A673 (cell line): ENCODE measurements around the gene RPL34. TPM values are rescaled to one million over a fixed set of nuclear protein-coding genes. Genes with fewer than 3 reads are reported as not detected.

Experiments used
- BruUV-seq: library from RNA; stranded (reverse); fragments of 400-500 nt; replicated peaks from 2 replicates; lab custom pipeline; 2021; lab: Mats Ljungman, UMichigan
- CTCF ChIA-PET: fragments of 300-600 bp; sonication (Branson Sonifier 250); formaldehyde crosslinking; loops from one replicate; lab custom pipeline; 2022; ENCODE audit warnings: antibody characterized with exemption; lab: Charles Lee
- POLR2A ChIA-PET: fragments of 300-600 bp; sonication (Branson Sonifier 250); formaldehyde crosslinking; loops from one replicate; lab custom pipeline; 2022; ENCODE audit warnings: antibody characterized with exemption; ENCODE audit not compliant: low non-redundant PET; lab: Charles Lee
- DNase-seq: peaks from one replicate; pipeline ENCODE4 v3.0.0-alpha.2; 2015; ENCODE audit warnings: low spot score
- H3K27ac ChIP-seq: fragments of 200-600 bp; sonication (generic); 2 replicates; pipeline ENCODE4 v1.5.1; 2016; ENCODE audit warnings: mixed run types, low read depth, mild to moderate bottlenecking, mixed read lengths, antibody characterized with exemption, low read length; ENCODE audit not compliant: poor library complexity, severe bottlenecking
- H3K27me3 ChIP-seq: fragments of 200-600 bp; sonication (generic); replicated peaks from 2 replicates; pipeline ENCODE4 v1.6.1; 2017; ENCODE audit warnings: mixed run types, low read depth, mild to moderate bottlenecking, mixed read lengths, antibody characterized with exemption, low read length; ENCODE audit not compliant: insufficient read depth, poor library complexity
- H3K36me3 ChIP-seq: fragments of 200-600 bp; sonication (generic); 2 replicates; pipeline ENCODE4 v1.6.1; 2016; ENCODE audit warnings: mixed run types, mild to moderate bottlenecking, mixed read lengths, antibody characterized with exemption, low read length; ENCODE audit not compliant: insufficient read depth, poor library complexity, severe bottlenecking
- H3K4me1 ChIP-seq: fragments of 200-600 bp; sonication (generic); 2 replicates; pipeline ENCODE4 v1.6.1; 2017; ENCODE audit warnings: mixed run types, mild to moderate bottlenecking, mixed read lengths, antibody characterized with exemption, low read length; ENCODE audit not compliant: insufficient read depth, poor library complexity, severe bottlenecking
- H3K4me3 ChIP-seq: fragments of 200-600 bp; sonication (generic); 2 replicates; pipeline ENCODE4 v1.5.1; 2016; ENCODE audit warnings: low read depth, mixed run types, mild to moderate bottlenecking, mixed read lengths, low read length; ENCODE audit not compliant: poor library complexity, severe bottlenecking
- H3K9me3 ChIP-seq: fragments of 200-600 bp; sonication (generic); 2 replicates; pipeline ENCODE4 v1.6.1; 2016; ENCODE audit warnings: mixed run types, low read depth, mild to moderate bottlenecking, mixed read lengths, antibody characterized with exemption, low read length; ENCODE audit not compliant: poor library complexity, severe bottlenecking
- EZH2 ChIP-seq: fragments of 200-600 bp; sonication (generic); IDR thresholded peaks from 2 replicates; pipeline ENCODE4 v1.6.1; 2017; ENCODE audit warnings: borderline replicate concordance, low read depth, mild to moderate bottlenecking, mixed read lengths, antibody characterized with exemption, low read length; ENCODE audit not compliant: poor library complexity, severe bottlenecking
- intact Hi-C: fragments of 100-400 bp; cut with micrococcal nuclease; formaldehyde crosslinking; loops from one replicate; pipeline ENCODE4 v1.10.0; 2022; ENCODE audit not compliant: unreplicated experiment
- total RNA-seq: library from RNA; stranded (reverse); gene quantifications from 2 replicates; pipeline ENCODE4 v1.2.3, GENCODE V29; 2021
- TF ChIP-seq, protein P1 (sequence below): fragments of 300-800, 200-600 bp; sonication (generic); conservative IDR thresholded peaks from 2 replicates; pipeline ENCODE4 v1.5.1; 2017; ENCODE audit warnings: low read depth, mild to moderate bottlenecking, antibody characterized with exemption, low read length, moderate library complexity, mixed read lengths

The RPL34 gene
- total RNA-seq, 1 experiment from 2014 or later, result 932 TPM

DNA sequence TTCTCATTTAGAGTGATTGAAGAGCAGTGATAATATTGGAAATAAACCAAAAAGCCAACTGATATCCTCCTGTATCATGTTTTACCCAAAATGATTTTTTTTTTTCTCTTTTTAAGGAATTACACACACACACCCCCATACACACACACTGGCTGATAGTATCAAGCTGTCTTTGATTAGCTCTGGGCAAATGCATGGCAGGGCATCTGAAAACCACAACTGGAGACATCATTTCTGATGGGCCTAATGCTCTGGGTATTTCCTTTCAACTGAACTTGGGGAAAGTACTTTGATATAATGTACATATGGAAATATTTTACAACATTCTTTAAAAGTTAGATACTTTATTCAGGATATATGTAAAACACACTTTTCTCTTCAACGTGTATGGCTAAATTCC lies 15.9 kb downstream of the RPL34 start:
- no TSS peak for BruUV-seq
- intact Hi-C loops, result no loop called here
- Histone ChIP-seq H3K27ac (no peak overlapping the region), H3K4me3 (no peak overlapping the region), H3K4me1 (no peaks in the 10 kb centered on the region), H3K9me3 (no peaks in the 10 kb centered on the region), H3K27me3 (no peaks in the 10 kb centered on the region), H3K36me3 (peaks cover 28% of the 10 kb centered on the region)
- no peak for TF ChIP-seq EZH2
- TF ChIP-seq, protein P1, sequence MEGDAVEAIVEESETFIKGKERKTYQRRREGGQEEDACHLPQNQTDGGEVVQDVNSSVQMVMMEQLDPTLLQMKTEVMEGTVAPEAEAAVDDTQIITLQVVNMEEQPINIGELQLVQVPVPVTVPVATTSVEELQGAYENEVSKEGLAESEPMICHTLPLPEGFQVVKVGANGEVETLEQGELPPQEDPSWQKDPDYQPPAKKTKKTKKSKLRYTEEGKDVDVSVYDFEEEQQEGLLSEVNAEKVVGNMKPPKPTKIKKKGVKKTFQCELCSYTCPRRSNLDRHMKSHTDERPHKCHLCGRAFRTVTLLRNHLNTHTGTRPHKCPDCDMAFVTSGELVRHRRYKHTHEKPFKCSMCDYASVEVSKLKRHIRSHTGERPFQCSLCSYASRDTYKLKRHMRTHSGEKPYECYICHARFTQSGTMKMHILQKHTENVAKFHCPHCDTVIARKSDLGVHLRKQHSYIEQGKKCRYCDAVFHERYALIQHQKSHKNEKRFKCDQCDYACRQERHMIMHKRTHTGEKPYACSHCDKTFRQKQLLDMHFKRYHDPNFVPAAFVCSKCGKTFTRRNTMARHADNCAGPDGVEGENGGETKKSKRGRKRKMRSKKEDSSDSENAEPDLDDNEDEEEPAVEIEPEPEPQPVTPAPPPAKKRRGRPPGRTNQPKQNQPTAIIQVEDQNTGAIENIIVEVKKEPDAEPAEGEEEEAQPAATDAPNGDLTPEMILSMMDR, result no peak
- ChIA-PET POLR2A (interaction anchor here (0.6 kb wide), 1 partner anchor 26 kb away, joined by 5 read pairs; no protein-coding TSS in a partner anchor), CTCF (interaction anchor here (0.6 kb wide), 1 partner anchor 15 kb away, joined by 3 read pairs; no protein-coding TSS in a partner anchor)
- no peak for DNase-seq

DNA sequence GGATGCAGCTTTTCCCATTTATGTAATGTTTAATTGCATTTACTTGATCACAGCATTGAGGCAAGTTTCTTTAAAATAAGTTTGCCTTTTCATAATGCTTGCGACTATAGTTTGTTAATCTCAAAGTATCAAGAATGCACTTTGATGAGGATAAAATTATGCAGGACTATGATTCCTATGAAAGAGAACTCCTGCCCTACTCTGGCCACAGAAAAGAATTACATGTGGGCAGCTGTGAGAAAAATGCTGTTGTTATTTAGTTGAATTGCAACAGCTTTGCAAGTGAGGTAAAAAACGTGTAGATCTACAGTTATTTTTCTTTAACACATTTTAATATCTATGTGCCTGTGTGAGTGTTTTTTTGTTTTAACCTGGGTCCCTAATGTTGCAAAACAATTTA lies 17.5 kb downstream of the RPL34 start:
- no peak overlapping the region for H3K4me3 ChIP-seq
- H3K27me3 ChIP-seq, result no peaks in the 10 kb centered on the region
- TF ChIP-seq EZH2, result no peak
- TF ChIP-seq, protein P1, result peak; percentile 37
- ChIA-PET POLR2A (interaction anchor here (0.7 kb wide), 1 partner anchor 976 kb away, joined by 3 read pairs; no protein-coding TSS in a partner anchor), CTCF (no interaction called here)
- H3K27ac ChIP-seq, result no peak overlapping the region
- no peak for DNase-seq
- peaks cover 15% of the 10 kb centered on the region for H3K36me3 ChIP-seq
- BruUV-seq, result no TSS peak
- no peaks in the 10 kb centered on the region for H3K4me1 ChIP-seq
- no peaks in the 10 kb centered on the region for H3K9me3 ChIP-seq
- intact Hi-C loops, result no loop called here

DNA sequence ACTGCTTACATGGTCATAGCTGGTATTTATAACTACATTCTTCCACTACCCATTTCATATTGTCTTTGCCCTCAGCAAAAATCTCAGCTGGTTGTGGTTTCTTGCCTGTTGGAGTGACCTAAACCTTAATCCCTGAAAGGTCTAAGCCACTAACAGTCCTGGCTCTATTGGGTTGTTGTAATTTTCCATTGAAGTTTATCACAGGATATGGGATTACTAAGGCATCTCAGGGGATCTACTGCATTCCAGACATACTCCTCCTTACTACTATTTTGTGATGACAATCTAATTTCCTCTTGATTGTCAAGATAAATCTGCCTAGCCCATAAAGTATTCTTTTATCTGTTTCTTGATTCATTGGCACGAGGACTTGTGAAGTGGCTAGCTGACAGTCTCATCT lies 23.9 kb downstream of the RPL34 start:
- intact Hi-C loops, result no loop called here
- no peak overlapping the region for H3K4me3 ChIP-seq
- BruUV-seq, result no TSS peak
- peak; percentile 87 for DNase-seq
- CTCF ChIA-PET, result no interaction called here
- POLR2A ChIA-PET, result no interaction called here
- H3K27me3 ChIP-seq, result no peaks in the 10 kb centered on the region
- no peaks in the 10 kb centered on the region for H3K36me3 ChIP-seq
- H3K9me3 ChIP-seq, result no peaks in the 10 kb centered on the region
- H3K27ac ChIP-seq, result peak overlapping the region; percentile 41
- TF ChIP-seq EZH2, result no peak
- TF ChIP-seq, protein P1, result no peak
- peaks cover 7% of the 10 kb centered on the region for H3K4me1 ChIP-seq
